CD4-positive, alpha-beta T cell treated with Interleukin-12 subunit alpha and Interleukin-12 subunit beta, for 1 hour (primary cell): ENCODE results near the gene DNAJC12.
"Not testable (repeated sequence)": the region's sequence is repeated elsewhere in the genome, so short reads cannot be mapped to it uniquely, and the experiment has no call there.

Source experiments
- DNase-seq: peaks from one replicate; pipeline ENCODE4 v3.0.0-alpha.2; 2020

Gene DNAJC12

GRCh38 chr10:67837541-67838314 is at the start of gene DNAJC12:
Gene DNAJC12 (minus strand): TSS chr10:67838188. CDS start chr10:67838011, 177 bp downstream.
- peak; percentile 16 for DNase-seq

GRCh38 chr10:67884842-67885670 is 47.1 kb upstream of the DNAJC12 start:
- peak; percentile 82 for DNase-seq

- DNase-seq: peak; percentile 95
These were observed 46.4 kb upstream of the DNAJC12 start, which contains the start of gene SIRT1 for GRCh38 chr10:67884313-67884841. Gene SIRT1 (plus strand): TSS chr10:67884656. CDS start chr10:67884722, 66 bp downstream.

GRCh38 chr10:67883710-67884312 is 45.8 kb upstream of the DNAJC12 start:
- peak; percentile 5 for DNase-seq

GRCh38 chr10:67878133-67878532 is 40.1 kb upstream of the DNAJC12 start:
- no peak for DNase-seq

- DNase-seq: not testable (repeated sequence)
These were observed 39.4 kb upstream of the DNAJC12 start for GRCh38 chr10:67877421-67877820.

GRCh38 chr10:67875340-67876238 is 37.6 kb upstream of the DNAJC12 start:
- no peak for DNase-seq

- DNase-seq: no peak
These were observed 32.0 kb upstream of the DNAJC12 start for GRCh38 chr10:67869996-67870395.

GRCh38 chr10:67868132-67868531 is 30.1 kb upstream of the DNAJC12 start:
- DNase-seq: no peak

GRCh38 chr10:67864607-67865371 is 26.8 kb upstream of the DNAJC12 start:
- no peak for DNase-seq

GRCh38 chr10:67863094-67863493 is 25.1 kb upstream of the DNAJC12 start:
- DNase-seq: no peak

GRCh38 chr10:67861750-67862432 is 23.9 kb upstream of the DNAJC12 start:
- no peak for DNase-seq

GRCh38 chr10:67858971-67859370 is 21.0 kb upstream of the DNAJC12 start:
- no peak for DNase-seq

GRCh38 chr10:67853512-67853911 is 15.5 kb upstream of the DNAJC12 start:
- no peak for DNase-seq

- no peak for DNase-seq
These were observed 14.8 kb upstream of the DNAJC12 start for GRCh38 chr10:67852761-67853160.

- DNase-seq: no peak
These were observed 13.2 kb upstream of the DNAJC12 start for GRCh38 chr10:67851186-67851585.

- peak; percentile 94 for DNase-seq
These were observed 11.5 kb upstream of the DNAJC12 start for GRCh38 chr10:67849331-67850011.

- DNase-seq: no peak
These were observed 5.3 kb upstream of the DNAJC12 start for GRCh38 chr10:67843284-67843683.

- no peak for DNase-seq
These were observed 3.7 kb upstream of the DNAJC12 start for GRCh38 chr10:67841737-67842136.

GRCh38 chr10:67839951-67840350 is 2.0 kb upstream of the DNAJC12 start:
- no peak for DNase-seq
